Stimulated activated naive CD8-positive, alpha-beta T cell treated with anti-CD3 and anti-CD28 coated beads, Interleukin-15, amount 100 ng/mL, for 72 hours (primary cell): ENCODE measurements around the gene ZNF778.
"Not testable (repeated sequence)": the region's sequence is repeated elsewhere in the genome, so short reads cannot be mapped to it uniquely, and the experiment has no call there.

ENCODE experiments used
- ATAC-seq: fragments of 150-1000 bp; cut with Tn5 transposase; 2 replicates; pipeline ENCODE4 v1.10.0; 2021; ENCODE audit warnings: mild to moderate bottlenecking, moderate library complexity
- DNase-seq, 2 donors: peaks; one replicate each; pipeline ENCODE4 v3.0.0; 2021 to 2022
- H3K27ac Mint-ChIP-seq, 2 donors: one replicate each; pipeline ENCODE4 v1.8.0; 2022; ENCODE audit warnings: mild to moderate bottlenecking in 2 of 2, mixed read lengths in 2 of 2, moderate library complexity in 2 of 2
- H3K27me3 Mint-ChIP-seq: one replicate; pipeline ENCODE4 v1.8.0; 2022; ENCODE audit warnings: mixed read lengths
- H3K4me1 Mint-ChIP-seq: one replicate; pipeline ENCODE4 v1.8.0; 2022; ENCODE audit warnings: mild to moderate bottlenecking, mixed read lengths
- H3K4me3 Mint-ChIP-seq, 2 donors: one replicate each; pipeline ENCODE4 v1.8.0; 2022; ENCODE audit warnings: mild to moderate bottlenecking in 2 of 2, mixed read lengths in 2 of 2, moderate library complexity in 1 of 2
- H3K9me3 Mint-ChIP-seq, 2 donors: one replicate each; pipeline ENCODE4 v1.8.0; 2022; ENCODE audit warnings: mixed read lengths in 2 of 2

The ZNF778 gene

DNA sequence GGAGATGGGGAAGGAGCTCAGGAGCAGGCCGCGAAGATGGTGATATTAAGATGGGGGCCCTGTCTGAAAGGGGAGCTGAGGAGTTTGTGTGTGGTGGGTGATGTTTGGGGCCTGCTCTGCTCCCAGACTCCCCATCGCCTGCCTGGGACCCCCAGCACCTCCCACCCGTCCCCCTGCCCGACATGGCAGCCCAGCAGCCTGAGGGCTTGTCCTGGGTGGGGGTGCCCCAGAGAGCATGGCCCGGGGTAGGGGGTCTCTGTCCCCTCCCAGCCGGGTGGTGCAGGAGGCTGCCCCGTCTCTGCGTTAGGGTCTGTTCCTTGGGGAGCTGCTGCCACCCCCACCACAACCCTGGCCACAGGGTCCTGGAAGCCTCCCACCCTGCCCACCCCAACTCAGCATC, 40.8 kb upstream of the ZNF778 start:
- no peaks in the 10 kb centered on the region for H3K9me3 Mint-ChIP-seq
- no peak overlapping the region for H3K4me3 Mint-ChIP-seq
- H3K27ac Mint-ChIP-seq, result no peak overlapping the region
- ATAC-seq (no peak), DNase-seq (no peak)
- peaks cover 11% of the 10 kb centered on the region for H3K4me1 Mint-ChIP-seq
- H3K27me3 Mint-ChIP-seq, result peaks cover 9% of the 10 kb centered on the region

DNA sequence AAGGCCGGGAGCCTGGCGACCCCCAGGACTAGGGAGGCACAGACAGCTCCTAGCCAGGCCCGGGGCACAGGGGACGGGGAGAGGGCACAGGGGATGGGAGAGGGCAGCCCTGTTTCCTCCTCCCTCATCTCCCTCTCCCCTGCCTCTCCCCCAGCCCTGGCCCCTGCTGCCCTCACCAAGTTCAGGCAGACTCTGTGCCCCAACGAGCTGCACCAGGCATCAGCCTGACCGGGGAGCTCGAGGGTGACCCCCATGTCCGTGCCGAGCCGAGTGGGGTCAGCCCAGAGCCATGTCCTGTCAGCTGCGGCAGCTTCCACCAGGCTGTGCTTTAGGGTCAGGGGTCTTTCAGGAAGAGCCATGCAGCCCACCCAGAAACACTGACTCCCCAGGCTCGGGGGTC, 40.0 kb upstream of the ZNF778 start:
- DNase-seq (no peak), ATAC-seq (no peak)
- peaks cover 10% of the 10 kb centered on the region for H3K27me3 Mint-ChIP-seq
- no peaks in the 10 kb centered on the region for H3K9me3 Mint-ChIP-seq
- peaks cover 14% of the 10 kb centered on the region for H3K4me1 Mint-ChIP-seq
- H3K4me3 Mint-ChIP-seq, result no peak overlapping the region
- no peak overlapping the region for H3K27ac Mint-ChIP-seq

DNA sequence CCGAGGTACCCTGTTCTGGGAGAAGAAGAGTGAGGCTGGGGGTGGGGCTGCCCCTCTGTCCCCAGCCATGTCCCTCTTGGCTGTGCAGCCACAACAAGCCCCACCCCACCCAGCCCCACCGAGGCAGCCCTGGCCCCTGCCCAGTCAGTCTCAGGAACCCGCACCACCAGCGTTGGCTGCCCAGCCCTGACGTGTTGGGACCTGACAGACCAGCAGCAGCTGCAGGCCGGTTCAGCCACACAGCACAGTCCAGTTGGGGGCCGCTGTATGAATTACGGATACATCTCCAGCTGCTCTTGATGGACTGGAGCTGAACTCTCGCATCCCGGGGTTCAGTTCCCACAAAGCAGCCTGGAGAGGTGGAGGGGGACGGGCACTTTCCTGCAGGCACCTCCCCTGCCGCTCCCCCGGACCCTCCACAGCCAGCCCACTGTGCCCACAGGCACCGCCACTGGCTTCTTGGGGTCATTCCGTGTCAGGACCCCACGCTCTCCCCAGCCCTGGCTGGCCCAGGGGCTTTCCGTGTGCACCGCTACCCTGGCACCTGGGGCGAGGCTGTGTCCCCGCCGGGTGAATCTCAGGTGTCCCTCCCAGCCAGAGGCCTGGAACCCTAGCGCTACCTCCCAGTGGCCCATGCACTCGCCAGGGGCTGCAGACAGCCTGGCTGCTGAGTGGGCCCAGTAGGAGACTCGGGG, 38.9 kb upstream of the ZNF778 start:
- no peak for ATAC-seq

DNA sequence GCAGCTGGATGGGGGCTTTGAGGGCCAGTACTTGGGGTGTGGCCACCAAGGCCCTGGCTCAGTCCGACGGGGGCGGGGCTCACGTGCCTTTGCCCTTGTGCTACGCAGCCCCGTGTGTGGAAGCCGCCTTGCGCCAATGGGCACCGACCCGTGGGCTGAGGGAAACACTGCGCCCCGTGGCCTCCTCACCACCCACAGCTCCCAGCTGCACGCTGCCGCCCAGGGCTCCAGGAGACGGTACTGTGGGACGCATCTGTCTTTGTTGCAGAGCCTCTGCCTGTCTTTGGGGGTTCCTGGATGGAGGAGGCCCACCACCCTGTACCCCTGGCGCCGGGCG, 38.4 kb upstream of the ZNF778 start:
- Mint-ChIP-seq H3K9me3 (no peaks in the 10 kb centered on the region), H3K4me1 (peaks cover 9% of the 10 kb centered on the region), H3K4me3 (no peak overlapping the region), H3K27me3 (peaks cover 11% of the 10 kb centered on the region), H3K27ac (peak overlapping the region in 1 of 2 donors; percentile 42)
- DNase-seq (no peak), ATAC-seq (no peak)

More for the DNA sequence above, 38.9 kb upstream of the ZNF778 start:
- Mint-ChIP-seq H3K4me3 (no peak overlapping the region), H3K4me1 (peaks cover 10% of the 10 kb centered on the region), H3K27me3 (peaks cover 10% of the 10 kb centered on the region), H3K27ac (no peak overlapping the region), H3K9me3 (no peaks in the 10 kb centered on the region)
- DNase-seq, result no peak

DNA sequence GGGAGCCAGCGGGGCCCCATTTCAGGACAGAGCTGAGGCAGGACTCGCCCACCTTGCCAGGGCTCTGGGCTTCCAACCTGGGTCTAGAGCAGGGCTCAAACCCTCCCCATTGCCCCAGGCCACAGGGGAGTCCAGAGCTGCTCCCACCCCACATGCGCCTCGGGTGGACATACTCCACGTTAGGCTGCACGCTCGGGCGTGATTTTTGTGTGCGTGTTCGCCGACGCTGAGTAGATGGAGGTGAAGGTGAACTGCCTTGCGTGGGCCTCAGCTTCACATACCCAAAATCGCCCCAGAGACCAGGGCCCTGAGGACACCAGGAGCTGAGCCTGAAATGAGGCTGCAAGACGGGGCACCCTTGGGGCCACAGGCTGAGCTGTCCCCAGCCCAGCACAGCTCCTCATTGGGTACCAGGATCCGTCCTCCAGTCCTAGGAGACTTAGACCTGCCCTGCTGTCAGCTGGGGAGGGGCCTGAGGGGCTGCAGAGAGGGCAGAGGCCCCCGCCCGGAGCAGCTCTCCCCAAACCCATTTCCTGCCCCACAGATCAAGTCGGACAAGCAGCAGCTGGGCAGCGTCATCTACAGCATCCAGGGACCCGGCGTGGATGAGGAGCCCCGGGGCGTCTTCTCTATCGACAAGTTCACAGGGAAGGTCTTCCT, 37.7 kb upstream of the ZNF778 start:
- Mint-ChIP-seq H3K4me1 (peaks cover 9% of the 10 kb centered on the region), H3K27ac (no peak overlapping the region), H3K27me3 (peaks cover 18% of the 10 kb centered on the region), H3K4me3 (no peak overlapping the region), H3K9me3 (no peaks in the 10 kb centered on the region)
- no peak for ATAC-seq
- DNase-seq, result no peak

DNA sequence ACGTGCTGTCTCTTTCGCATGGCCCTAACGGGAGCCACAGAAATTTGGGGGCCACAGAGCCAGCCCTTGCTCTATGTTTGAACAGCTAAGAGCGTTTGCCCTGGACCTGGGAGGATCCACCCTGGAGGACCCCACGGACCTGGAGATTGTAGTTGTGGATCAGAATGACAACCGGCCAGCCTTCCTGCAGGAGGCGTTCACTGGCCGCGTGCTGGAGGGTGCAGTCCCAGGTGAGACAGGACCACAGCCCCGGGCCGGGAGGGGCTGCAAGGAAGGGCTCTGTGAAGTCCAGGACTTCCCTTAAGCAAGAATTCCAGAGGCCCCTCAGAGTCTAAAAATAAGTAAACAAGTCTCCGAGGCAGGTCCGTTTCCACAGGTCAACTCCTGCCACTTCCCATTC, 34.0 kb upstream of the ZNF778 start:
- Mint-ChIP-seq H3K4me3 (no peak overlapping the region), H3K9me3 (no peaks in the 10 kb centered on the region), H3K4me1 (peaks cover 15% of the 10 kb centered on the region), H3K27me3 (peaks cover 19% of the 10 kb centered on the region), H3K27ac (no peak overlapping the region)
- DNase-seq (no peak), ATAC-seq (no peak)

DNA sequence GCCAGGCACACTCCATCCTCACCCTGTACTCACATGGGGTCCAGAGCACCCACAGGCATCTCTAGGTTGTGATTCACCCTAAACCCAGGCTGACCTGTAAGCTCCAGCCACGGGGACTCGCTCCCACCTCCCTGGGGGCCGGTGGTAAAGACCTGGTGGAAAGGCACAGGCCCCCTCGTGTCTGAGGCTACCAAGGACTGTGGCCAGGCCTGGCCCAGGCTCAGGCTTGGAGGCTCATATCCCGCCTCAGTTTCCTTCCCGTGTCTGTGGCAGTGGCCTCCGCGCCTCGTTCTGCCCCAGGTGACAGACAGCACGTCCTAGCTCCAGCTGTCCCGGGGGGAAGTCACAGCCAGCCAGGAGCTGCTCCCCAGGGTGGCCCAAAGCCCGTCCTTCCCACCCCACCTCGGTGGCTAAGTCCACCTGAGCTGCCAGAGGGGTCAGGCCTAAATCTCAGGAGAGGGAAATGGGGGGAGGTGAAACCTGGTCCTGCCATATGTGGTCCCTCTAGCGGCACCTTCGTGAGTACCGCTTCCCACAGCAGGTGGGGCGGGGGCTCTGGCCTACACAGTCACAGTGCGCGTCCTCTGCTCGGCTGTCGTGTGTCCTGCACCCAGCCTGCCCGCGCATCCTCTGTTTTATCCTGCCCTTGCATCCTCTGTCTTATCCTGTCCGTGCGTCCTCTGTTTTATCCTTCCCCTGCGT, 33.4 kb upstream of the ZNF778 start:
- ATAC-seq (no peak), DNase-seq (no peak)
- Mint-ChIP-seq H3K27me3 (peaks cover 19% of the 10 kb centered on the region), H3K4me3 (no peak overlapping the region), H3K27ac (peak overlapping the region in 1 of 2 donors; percentile 59), H3K9me3 (no peaks in the 10 kb centered on the region), H3K4me1 (peaks cover 15% of the 10 kb centered on the region)

DNA sequence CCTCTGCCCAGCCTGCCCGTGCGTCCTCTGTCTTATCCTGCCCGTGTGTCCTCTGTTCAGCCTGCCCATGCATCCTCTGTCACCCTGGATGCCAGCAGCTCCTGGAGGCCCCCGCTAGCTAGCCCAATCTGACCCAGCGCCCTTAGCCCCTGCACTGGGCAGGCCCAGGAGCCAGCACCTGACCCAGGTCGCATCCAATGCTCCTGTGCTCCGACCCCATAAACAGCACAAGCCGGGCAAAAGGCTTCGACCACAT, 32.9 kb upstream of the ZNF778 start:
- H3K9me3 Mint-ChIP-seq, result no peaks in the 10 kb centered on the region
- ATAC-seq, result no peak
- H3K27ac Mint-ChIP-seq, result peak overlapping the region in 1 of 2 donors; percentile 59
- DNase-seq, result no peak
- peaks cover 19% of the 10 kb centered on the region for H3K27me3 Mint-ChIP-seq
- H3K4me1 Mint-ChIP-seq, result peaks cover 15% of the 10 kb centered on the region
- no peak overlapping the region for H3K4me3 Mint-ChIP-seq

DNA sequence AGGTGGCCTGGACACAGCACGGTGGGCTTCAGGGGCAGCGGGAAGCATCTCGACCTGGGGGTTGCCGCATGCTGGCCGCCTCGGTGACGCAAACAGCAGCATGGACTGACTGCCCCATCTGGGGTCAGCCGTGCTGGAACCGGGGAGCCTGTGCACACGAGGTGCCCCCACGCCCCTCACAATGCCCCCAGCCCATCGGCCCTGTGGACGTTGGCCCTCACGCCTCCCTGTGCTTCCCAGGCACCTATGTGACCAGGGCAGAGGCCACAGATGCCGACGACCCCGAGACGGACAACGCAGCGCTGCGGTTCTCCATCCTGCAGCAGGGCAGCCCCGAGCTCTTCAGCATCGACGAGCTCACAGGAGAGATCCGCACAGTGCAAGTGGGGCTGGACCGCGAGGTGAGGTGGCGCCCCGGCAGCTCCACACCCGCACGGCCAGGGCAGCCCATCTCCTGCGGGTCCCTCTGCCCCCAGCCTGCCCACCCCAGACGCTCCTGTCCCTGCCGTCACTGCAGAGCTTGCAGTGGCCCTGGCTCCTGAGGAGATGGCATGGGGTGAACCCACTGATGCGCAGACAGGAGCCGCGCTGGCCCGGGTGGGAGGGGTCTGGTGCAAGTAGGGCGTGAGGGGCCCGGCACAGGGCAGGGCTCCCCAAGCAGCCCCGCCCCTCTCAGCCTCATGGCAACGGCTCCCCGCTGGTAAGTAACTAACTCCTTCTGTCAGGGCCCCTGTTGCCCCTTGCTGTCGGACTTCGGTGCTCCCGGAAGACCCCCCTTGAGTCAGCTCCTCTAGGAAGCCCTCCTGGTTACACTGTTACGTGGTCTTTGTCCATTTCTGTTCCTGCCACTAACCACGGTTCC, 32.3 kb upstream of the ZNF778 start:
- DNase-seq (no peak), ATAC-seq (peak; percentile 55)
- H3K27me3 Mint-ChIP-seq, result peaks cover 19% of the 10 kb centered on the region
- peaks cover 15% of the 10 kb centered on the region for H3K4me1 Mint-ChIP-seq
- no peak overlapping the region for H3K4me3 Mint-ChIP-seq
- H3K27ac Mint-ChIP-seq, result no peak overlapping the region
- no peaks in the 10 kb centered on the region for H3K9me3 Mint-ChIP-seq

DNA sequence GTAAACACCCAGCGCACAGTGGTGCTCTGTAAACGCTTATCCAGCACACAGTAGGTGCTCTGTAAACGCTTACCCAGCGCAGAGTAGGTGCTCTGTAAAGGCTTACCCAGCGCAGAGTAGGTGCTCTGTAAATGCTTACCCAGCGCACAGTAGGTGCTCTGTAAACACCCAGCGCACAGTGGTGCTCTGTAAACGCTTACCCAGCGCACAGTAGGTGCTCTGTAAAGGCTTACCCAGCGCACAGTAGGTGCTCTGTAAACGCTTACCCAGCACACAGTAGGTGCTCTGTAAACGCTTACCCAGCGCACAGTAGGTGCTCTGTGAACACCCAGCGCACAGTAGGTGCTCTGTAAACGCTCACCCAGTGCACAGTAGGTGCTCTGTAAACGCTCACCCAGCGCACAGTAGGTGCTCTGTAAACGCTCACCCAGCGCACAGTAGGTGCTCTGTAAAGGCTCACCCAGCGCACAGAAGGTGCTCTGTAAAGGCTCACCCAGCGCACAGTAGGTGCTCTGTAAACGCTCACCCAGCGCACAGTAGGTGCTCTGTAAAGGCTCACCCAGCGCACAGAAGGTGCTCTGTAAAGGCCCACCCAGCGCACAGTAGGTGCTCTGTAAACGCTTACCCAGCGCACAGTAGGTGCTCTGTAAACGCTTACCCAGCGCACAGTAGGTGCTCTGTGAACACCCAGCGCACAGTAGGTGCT, 31.5 kb upstream of the ZNF778 start:
- H3K27ac Mint-ChIP-seq, H3K4me3 Mint-ChIP-seq, DNase-seq, ATAC-seq, H3K9me3 Mint-ChIP-seq: not testable (repeated sequence)
- peaks cover 17% of the 10 kb centered on the region for H3K27me3 Mint-ChIP-seq
- H3K4me1 Mint-ChIP-seq, result peaks cover 15% of the 10 kb centered on the region

DNA sequence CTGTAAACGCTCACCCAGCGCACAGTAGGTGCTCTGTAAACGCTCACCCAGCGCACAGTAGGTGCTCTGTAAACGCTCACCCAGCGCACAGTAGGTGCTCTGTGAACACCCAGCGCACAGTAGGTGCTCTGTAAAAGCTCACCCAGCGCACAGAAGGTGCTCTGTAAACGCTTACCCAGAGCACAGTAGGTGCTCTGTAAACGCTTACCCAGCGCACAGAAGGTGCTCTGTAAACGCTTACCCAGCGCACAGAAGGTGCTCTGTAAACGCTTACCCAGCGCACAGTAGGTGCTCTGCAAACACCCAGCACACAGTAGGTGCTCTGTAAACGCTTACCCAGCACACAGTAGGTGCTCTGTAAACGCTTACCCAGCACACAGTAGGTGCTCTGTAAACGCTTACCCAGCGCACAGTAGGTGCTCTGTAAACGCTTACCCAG, 30.9 kb upstream of the ZNF778 start:
- H3K4me3 Mint-ChIP-seq, H3K9me3 Mint-ChIP-seq, ATAC-seq, H3K27ac Mint-ChIP-seq: not testable (repeated sequence)
- Mint-ChIP-seq H3K27me3 (peaks cover 11% of the 10 kb centered on the region), H3K4me1 (peaks cover 15% of the 10 kb centered on the region)
- DNase-seq, result peak in 1 of 2 donors; percentile 42

DNA sequence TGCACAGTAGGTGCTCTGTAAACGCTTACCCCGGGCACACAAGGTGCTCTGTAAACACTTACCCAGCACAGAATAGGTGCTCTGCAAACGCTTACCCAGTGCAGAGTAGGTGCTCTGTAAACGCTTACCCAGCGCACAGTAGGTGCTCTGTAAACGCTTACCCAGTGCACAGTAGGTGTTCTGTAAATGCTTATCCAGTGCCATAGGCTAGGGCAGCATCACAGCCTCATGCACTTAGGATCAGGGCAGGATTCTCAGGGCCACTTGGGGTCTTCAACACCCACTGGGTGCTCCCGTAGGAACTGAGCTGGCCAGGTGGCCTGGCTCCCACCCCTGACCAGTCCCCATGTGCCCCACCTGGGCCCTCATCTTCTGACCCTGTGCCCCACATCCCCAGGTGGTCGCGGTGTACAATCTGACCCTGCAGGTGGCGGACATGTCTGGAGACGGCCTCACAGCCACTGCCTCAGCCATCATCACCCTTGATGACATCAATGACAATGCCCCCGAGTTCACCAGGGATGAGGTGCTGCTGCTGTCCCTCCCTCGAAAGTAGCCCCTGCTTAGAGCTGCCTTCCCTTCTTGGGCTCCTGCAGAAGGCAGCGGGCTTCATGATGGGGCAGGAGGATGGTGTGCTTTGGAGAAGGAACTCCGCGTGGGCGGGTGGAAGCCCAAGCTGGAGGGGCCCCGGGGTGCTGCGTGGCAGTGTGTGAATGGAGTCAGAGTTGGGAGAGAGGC, 30.3 kb upstream of the ZNF778 start:
- H3K27me3 Mint-ChIP-seq, result peaks cover 9% of the 10 kb centered on the region
- H3K4me3 Mint-ChIP-seq, result peak overlapping the region in 1 of 2 donors; percentile 26
- H3K4me1 Mint-ChIP-seq, result peaks cover 11% of the 10 kb centered on the region
- peak; percentile 62 to 76 for DNase-seq
- H3K27ac Mint-ChIP-seq, result peak overlapping the region in 1 of 2 donors; percentile 93
- peak; percentile 62 for ATAC-seq
- no peaks in the 10 kb centered on the region for H3K9me3 Mint-ChIP-seq

DNA sequence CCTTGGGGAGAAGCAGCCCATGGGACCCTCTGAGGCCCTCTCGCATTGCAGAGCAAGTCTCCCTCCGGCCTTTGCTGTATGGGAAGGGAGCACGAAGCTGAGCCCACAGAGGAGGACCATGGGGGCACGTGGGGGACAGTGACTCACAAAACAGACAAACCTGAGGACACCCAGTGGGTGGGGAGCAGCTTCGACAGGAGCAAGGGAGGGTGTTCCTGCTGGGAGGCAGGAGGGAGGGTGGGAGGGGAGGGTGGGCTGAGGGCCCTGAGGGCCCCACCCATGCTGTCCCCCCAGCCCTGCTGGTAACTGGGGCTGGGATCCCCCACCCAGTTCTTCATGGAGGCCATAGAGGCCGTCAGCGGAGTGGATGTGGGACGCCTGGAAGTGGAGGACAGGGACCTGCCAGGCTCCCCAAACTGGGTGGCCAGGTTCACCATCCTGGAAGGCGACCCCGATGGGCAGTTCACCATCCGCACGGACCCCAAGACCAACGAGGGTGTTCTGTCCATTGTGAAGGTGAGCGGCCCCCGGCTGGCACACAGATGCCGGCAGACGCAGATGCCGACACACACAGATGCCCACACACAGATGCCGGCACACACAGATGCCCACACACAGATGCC, 29.6 kb upstream of the ZNF778 start:
- ATAC-seq (peak; percentile 29), DNase-seq (peak in 1 of 2 donors; percentile 24)
- no peak overlapping the region for H3K4me3 Mint-ChIP-seq
- peaks cover 9% of the 10 kb centered on the region for H3K27me3 Mint-ChIP-seq
- H3K4me1 Mint-ChIP-seq, result peaks cover 11% of the 10 kb centered on the region
- H3K9me3 Mint-ChIP-seq, result no peaks in the 10 kb centered on the region
- H3K27ac Mint-ChIP-seq, result no peak overlapping the region
